GM21737 (cell line): ENCODE data around the gene TSR1.

Source experiments
- ATAC-seq: cut with Tn5 transposase; IDR thresholded peaks from one replicate; pipeline ENCODE4 v1.9.1; 2021; ENCODE audit warnings: mild to moderate bottlenecking, moderate library complexity; ENCODE audit not compliant: unreplicated experiment

Gene TSR1

DNA sequence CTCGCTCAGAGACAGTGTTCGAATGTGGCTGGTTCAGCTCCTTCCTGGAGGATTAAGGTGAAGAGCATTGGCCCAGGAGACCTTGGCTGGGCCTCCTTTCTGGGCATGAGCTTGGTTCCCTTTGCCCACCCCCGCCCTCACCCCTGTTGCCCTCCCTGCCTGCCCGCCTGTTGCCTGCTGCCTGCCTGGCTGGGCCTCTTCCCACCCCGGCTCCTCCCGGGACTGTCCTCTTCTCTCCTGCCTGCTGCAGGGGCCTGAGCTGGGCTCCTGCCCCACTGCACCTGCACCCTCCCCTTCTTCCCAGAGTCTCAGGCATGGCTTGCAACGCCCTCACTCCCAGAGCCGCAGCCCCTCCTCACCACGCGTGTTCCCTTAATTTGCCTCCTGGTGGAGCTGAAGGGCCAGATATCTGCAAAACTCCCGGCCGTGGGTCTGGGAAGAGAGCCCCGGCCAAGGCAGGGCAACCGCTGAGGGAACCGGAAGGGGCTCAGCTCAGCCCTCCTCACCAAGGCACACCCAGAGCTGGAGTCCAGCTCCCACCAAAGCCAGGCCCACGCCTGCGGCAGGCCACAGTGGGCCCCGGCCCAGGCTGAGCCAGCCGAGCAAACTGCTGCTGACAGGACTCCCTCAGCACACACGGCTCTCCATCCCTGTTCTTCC is 33.4 kb upstream of the TSR1 start:
- ATAC-seq = no peak

DNA sequence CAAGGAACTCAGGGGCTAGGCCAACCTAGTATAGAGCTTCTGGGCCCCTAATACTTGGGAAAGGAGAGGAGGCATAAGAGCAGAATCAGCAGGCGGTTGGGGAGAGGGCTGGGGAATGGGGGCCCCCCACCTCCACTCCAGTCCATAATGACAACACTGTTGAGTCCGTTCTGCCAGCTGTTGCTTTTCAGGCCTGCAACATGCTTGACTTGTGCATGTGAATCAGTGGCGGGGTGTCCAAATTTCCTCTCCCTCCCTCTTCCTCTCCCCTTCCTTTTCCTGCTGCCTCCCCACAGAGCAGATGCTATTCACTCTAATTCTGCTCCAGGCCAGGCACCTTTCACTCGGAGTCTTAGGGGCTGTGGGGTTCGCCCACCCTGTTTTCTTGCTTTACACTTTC is 32.8 kb upstream of the TSR1 start:
- no peak for ATAC-seq

DNA sequence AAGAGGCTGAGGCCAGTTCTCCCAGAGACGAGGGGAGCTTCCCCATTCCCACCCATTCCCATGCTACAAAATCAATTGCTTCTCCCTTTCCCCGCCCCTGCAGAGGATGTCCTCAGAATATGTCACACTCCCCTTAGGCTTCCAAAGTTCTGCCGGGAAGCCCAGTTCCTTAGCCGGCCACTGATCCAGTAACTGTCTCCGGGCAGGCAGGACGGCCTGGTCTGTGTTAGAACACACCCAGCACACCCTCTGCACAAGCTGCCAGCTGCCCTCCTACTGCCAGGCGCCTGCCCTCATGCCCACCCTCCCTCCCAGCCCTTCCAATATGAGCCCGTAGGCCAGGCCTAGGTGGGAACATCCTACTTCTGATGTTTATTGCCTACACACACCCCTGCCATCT is 32.1 kb upstream of the TSR1 start:
- no peak for ATAC-seq

DNA sequence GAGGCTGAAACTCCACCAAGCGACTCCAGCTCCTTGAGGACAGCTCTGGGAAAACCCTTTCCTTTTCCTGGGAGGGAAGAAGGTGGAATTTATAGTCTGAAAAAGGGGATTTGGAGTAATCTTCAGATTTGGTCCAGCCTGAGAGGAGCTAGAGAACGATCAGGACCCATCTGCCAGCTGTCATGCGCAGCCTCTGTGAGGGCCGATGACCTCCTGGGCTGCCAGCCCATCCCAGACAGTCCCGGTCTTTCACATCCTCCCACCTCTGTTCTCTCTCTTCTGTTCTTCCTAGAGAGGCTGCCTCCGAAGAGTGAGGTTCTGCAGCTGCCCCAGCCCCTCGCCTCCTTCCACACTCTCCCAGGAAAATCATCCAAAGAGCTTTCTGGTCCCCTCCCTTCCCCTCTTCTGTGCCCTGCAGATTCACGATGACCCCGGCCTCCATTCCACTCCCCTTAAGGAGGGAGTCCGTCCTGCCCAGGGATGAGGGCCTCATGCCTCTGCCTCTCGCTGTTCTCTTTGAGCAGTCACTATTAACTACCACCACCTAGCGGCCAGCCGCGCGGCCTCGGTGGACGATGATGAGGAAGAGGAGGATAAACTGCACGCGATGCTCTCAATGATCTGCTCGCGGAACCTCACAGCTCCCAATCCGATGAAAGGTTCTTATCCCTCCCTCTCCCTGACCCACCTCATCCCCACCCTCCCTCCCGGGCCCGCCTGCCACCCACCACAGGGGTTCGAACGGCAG is 30.7 kb upstream of the TSR1 start:
- no peak for ATAC-seq

DNA sequence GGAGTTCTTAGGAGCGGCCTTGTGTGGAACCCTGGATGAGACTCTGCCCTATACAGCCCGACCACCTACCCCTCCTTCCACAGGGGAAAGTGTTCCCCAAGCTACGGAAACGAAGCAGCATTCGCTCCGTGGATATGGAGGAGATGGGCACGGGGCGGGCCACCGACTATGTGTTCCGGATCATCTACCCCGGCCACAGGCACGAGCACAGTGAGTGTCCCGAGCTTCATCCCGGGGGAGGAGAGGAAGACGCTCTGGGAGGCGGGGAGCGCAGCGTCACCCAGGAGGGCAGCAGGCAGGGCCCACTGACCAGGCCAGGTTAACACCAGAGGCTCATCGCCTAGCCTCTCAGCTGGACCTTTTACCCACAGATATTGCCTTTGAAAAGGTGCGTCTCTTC is 28.9 kb upstream of the TSR1 start:
- no peak for ATAC-seq

DNA sequence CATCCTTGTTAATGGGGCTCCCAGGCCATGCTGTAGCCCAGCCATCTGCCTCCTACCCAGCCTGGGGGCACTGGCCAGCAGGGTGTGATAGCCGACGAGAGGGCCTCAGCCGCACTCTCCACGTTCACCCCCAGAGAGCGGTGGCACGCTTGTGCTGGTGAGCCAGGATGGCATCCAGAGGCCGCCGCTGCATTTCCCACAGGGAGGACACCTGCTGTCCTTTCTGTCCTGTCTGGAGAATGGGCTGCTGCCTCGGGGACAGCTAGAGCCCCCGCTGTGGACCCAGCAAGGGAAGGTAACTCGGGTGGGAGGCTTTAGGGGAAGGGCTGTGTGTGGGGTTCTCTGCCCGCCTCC is 28.5 kb upstream of the TSR1 start:
- ATAC-seq = no peak

DNA sequence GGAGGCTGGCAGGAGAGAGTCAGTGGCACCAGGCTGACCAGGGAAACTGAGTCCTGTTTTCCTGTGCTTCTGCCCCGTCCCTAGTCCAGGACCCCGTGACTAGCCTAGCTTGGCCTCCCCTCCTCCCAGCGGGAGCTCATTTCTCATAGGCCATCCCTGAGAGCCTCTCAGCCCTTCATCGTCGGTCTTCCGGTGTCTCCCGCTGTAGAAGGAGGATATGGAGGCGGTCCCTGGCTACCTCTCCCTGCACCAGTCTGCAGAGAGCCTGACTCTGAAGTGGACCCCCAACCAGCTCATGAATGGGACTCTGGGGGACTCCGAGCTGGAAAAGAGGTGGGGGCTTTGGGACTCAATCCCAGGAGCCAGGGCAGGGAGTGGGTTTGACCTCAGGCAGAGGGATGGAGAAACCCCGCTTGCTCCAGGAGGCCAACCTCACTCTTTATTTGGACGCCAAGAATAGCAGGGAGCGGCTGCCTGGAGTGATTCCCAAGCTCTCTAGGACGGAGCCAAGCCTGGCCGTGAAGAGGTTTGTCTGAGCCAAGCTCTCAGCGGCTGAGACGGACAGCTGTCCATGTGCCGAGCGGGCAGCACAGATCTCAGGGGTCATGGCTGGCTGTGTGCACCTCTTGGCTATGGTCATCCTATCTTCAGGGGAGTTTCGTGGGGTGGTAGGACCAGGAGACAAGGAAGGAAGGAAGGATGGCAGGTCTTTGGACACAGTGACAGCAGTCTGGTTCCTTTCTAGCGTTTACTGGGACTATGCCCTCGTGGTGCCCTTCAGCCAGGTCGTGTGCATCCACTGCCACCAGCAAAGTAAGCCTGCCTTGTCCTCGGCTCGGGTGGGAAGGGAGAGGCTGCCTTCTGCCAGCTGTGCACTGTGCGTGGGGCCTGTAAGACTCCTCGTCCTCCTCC is 27.9 kb upstream of the TSR1 start:
- ATAC-seq = no peak

DNA sequence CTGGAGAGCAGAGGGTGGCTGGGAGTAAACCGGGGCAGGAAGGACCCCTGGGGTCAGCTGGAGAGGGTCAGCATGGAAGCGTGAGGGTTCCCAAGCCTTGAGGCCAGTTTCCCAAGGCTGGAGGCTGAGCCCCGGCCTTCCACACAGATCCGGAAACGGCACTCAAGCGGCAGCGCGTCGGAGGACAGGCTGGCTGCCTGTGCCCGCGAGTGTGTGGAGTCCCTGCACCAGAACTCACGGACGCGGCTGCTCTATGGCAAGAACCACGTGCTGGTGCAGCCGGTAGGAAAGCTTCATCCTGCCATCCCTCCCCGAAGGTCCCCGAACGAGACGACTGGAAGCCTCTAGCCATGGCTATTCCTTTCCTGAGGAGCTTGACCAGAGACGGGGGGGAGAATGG is 27.1 kb upstream of the TSR1 start:
- no peak for ATAC-seq

DNA sequence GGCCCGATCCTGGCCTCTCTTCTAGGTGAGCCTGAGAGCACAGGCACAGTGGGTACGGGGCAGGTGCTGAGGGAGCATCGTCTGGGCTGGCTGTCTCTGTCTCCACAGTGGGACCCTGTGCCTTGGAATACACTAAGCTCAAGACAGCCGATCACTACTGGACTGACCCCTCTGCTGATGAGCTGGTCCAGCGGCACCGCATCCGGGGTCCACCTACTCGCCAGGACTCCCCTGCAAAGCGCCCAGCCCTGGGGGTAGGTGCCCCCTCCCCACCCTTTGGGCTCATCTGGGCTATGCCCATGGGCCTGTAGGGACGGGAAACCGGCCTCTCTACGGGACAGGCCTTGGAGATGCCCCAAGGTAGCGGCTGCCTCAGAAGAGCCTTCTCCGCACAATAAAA is 26.6 kb upstream of the TSR1 start:
- ATAC-seq = no peak

DNA sequence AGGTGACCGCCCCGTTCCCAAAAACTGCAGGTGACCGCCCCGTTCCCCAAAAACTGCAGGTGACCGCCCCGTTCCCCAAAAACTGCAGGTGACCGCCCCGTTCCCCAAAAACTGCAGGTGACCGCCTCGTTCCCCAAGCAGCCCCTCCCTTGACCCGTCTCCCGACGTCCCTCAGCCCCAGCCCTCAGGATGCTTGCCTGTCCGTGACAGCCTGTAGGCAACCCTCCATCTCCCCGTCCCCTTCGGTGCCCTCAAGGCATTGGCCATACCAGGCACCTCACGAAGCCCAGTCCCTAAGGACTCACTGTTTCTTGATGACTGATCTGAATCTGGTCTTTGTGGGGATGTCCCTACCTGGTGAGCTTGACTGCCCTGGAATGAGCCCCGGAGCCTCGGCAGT is 26.2 kb upstream of the TSR1 start:
- ATAC-seq = no peak

DNA sequence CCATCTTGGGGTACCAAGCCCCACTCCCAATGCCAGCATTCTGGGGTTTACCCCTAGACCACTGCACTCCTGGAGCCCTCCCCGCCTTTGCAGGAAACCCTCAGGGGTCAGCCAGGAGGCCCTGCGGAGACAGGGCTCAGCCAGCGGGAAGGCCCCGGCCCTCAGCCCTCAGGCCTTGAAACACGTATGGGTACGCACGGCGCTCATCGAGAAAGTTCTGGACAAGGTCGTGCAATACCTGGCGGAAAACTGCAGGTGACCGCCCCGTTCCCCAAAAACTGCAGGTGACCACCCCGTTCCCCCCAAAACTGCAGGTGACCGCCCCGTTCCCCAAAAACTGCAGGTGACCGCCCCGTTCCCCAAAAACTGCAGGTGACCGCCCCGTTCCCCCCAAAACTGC is 25.8 kb upstream of the TSR1 start:
- ATAC-seq = no peak

DNA sequence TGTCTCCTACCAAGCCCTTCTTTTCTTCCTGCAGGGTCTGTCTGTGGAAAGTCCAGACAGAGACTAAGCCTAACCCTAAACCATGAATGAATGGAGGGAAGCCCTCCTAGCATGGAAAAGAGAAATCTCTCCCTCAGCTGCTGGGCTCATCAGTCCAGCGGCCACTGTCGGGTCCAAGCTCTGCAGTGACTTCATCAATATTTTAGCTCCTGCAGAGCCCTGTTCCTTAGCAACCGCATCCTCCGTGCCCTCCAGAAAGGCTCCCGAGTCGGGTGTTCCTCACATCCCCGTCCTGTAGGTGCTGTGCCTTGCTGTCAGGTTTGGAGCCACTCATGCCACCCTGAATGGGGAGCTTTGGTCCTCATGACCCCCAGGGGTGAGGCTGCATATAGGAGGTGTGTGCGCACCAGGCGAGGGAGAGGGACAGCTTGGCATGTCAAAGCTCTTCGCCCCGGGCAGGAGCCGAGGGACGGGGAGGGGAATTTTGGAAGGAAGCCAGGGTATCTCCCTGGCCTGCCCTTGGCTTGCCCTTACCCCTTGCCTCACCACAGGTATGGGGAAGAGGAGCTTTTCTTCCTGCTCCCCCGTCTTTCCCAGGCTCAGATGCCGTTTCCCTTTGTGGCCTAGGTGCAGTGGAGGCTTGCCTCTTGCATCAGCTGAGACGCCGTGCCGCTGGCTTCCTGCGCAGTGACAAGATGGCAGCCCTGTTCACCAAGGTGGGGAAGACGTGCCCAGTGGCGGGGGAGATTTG is 24.9 kb upstream of the TSR1 start:
- ATAC-seq = no peak

DNA sequence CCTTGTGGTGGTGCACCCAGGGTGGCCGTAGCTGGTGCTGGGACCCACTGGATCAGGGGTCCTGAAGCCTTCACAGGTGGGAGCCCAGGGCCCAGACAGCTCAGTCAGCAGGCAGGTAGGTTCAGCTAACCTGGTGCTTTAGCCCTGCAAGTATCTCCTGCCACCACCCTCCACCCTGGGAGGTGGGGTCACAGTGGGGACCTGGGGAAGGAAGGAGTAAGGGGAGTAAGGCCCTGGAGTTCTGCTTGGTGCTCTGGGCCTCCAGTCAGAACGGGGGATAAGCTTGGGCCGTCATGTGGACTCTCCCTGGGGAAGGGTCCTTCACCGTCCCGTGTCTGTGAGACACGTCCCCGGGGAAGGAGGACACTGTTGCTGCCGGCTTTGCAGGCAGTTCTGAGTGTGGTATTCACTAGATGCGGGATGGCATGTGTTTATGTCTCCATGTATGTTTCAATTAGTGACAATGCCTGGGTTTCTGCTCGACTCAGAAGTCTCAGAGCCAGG is 21.7 kb upstream of the TSR1 start:
- ATAC-seq = no peak

DNA sequence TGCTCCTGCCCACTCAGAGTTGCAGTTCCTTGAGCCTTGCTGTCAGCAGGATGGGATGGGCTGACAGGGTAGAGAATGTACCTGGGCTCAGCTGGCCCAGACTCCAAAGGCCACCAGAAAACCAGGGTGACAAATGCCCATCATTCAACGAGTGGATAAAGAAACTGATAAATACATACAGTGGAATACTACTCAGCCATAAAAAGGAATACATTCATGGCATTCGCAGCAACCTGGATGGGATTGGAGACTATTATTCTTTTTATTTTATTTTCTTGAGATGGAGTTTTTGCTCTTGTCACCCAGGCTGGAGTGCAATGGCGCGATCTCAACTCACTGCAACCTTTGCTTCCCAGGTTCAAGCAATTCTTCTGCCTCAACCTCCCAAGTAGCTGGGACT is 21.0 kb upstream of the TSR1 start:
- ATAC-seq = no peak

DNA sequence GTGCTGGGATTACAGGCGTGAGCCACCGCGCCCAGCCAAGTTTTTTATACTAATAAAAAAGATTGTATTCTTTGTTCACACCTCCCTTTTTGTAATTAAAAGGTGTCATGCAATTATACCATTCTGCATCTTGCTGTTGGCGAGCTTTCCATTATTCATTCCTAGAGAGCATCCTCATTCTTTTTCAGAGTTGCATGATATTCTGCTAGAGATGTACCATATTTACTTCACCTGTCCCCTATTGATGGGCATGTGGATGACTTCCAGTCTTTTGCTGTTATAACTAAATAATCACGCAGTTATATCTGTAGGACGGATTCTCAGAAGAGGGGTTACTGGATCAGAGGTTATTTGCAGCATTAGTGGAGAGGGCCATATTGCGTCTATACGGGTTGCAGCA is 18.1 kb upstream of the TSR1 start:
- no peak for ATAC-seq

DNA sequence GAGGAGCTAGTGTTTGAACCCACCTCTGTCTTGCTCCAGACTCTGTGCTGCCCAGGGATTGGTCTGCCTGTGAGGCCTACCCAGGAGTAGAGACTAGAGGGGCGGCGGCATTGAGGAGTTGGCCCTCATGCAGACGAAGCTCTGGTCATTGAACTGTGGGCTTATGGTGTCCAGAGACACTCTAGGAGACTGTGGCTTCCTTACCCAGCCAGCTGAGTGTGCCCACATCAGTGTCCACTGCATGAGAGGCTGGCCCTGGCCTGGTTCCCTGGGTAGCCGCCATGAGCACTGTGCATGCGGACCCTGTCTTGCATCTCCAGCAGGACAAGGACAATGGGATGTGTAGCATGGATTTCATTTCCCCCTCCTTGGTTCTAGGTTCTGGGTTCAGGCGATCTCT is 15.0 kb upstream of the TSR1 start:
- ATAC-seq = no peak

DNA sequence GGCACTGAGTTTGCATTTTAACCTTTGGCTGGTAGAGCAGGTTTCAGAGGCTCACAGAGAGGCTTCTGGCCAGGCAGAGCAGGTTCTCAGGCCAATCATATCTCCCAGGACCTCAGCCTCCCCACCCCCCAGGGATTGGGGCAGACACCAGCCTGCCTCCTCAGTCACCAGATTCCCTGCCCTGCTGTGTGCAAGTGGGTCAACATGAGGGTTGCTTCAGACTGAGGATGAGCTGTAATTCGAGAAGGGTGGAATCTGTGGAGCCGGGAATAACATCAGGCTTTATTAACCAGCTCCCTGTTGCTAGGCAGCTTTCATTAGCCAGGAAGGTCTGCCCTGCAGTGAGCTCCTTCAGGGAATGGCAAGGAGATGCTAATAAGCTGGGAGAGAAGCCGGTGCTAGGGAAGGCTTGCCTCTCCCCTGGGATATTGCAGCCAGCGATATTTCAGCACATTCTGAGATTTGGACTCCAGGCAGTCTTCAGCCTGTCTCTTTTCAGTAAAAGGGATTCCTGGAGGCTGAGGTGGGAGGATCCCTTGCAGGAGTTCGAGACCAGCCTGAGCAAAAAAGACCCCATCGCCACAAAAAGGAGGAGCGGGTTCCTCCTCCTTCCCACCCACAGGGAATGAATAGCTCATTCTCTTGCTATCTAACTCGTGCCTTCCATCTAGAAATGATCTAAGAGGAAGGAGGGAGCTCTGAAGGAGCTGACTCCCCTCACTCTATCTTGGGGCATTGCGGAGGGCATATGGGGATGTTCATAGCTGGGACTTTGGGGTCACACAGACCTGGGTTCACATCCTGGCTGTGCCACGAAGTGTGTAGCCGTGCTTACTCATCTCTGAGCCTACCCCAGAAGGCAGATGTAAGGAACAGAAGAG is 11.8 kb upstream of the TSR1 start:
- no peak for ATAC-seq

DNA sequence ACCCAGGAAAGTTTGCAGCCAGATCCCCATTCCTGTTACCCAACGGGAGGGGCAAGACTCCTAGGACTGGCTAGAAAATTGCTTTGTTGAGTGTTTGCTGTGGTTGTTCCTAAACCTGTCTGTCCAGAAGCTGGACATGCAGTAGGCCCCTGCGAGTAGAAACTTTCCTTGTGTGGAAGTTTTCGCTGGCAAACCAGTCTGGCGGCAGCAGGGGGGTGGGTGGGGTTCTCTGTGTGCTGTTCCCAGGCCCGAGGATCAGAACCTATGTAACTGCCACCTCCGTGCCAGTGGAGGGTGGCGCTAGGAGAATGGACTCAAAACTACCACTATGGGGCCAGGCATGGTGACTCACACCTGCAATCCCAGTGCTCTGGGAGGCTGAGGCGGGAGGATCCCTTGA is 10.2 kb upstream of the TSR1 start:
- no peak for ATAC-seq

DNA sequence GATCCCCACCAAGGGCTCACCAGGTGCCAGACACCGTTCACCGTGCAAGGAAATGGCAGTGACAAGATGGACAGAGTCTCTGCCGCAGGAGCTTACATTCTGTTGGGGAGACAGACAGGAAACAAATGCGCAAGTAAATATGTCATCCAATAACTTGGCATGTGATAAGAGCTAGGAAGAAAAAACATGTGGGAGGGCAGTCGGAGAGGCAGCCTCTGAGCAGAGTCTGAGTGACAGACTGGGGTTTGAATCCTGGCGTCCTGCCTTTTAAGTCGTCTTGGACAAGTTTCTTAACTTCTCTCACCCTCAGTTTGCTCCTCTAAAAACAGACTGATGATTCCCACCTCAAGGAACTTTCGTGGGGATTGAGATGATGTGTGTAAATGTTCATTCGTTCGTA is 8.3 kb upstream of the TSR1 start:
- no peak for ATAC-seq

DNA sequence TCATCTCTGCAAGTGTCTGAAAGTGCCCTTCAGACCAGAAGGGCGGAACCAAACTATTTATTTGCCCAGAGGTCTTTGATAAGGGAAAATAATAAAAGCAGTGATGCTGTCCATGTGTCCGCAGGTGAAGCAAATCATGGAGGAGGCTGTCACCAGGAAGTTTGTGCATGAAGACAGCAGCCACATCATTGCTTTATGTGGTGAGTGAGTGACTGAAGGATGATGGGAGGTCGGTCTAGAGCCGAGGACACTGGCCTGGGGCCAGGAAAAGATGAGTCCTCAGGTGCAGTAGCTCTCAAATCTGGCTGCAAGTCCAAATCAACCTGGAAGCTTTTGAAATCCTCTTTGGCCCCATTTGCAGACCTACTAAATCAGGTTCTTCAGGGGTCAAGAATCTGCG is 7.2 kb upstream of the TSR1 start:
- no peak for ATAC-seq
